Esophagus (tissue), 2 donors: Measurements from ENCODE around the gene PSTPIP2. TPM values are rescaled to one million over a fixed set of nuclear protein-coding genes. Genes with fewer than 3 reads are reported as not detected.
"Not testable (repeated sequence)": the region's sequence is repeated elsewhere in the genome, so short reads cannot be mapped to it uniquely, and the experiment has no call there.

ENCODE experiments used
- H3K27ac ChIP-seq, 2 donors: one replicate each; pipeline ENCODE4 v1.5.1; 2013; ENCODE audit warnings: low read depth in 2 of 2, mild to moderate bottlenecking in 2 of 2, inconsistent platforms in 1 of 2, low read length in 1 of 2, moderate library complexity in 1 of 2
- H3K27me3 ChIP-seq, 2 donors: one replicate each; pipeline ENCODE4 v1.6.1; 2013; ENCODE audit warnings: low read length in 2 of 2, control low read depth in 1 of 2, mild to moderate bottlenecking in 1 of 2; ENCODE audit not compliant: insufficient read depth in 2 of 2, control insufficient read depth in 1 of 2
- H3K36me3 ChIP-seq, 2 donors: one replicate each; pipeline ENCODE4 v1.6.1; 2013; ENCODE audit warnings: low read length in 1 of 2; ENCODE audit not compliant: control insufficient read depth in 2 of 2, insufficient read depth in 2 of 2
- H3K4me1 ChIP-seq, 2 donors: one replicate each; pipeline ENCODE4 v1.6.1; 2013; ENCODE audit warnings: low read length in 1 of 2; ENCODE audit not compliant: control insufficient read depth in 2 of 2, insufficient read depth in 2 of 2
- H3K4me3 ChIP-seq, 2 donors: one replicate each; pipeline ENCODE4 v1.5.1; 2013; ENCODE audit warnings: low read length in 2 of 2, mild to moderate bottlenecking in 2 of 2, low read depth in 1 of 2, moderate library complexity in 1 of 2
- H3K9me3 ChIP-seq, 2 donors: one replicate each; pipeline ENCODE4 v1.6.1; 2013; ENCODE audit warnings: mild to moderate bottlenecking in 2 of 2, low read depth in 1 of 2, low read length in 1 of 2, moderate library complexity in 1 of 2; ENCODE audit not compliant: control insufficient read depth in 2 of 2, insufficient read depth in 1 of 2
- WGBS, 2 donors: extraction: QIAGEN DNeasy Blood & Tissue Kit; methylation state at CpG; one replicate each; pipeline ENCODE4 v1.1.7; 2013; 5-methylcytosine and 5-hydroxymethylcytosine counted together
- polyA plus RNA-seq, 2 donors: library from polyadenylated mRNA; stranded (reverse); fragments of 200-250 nt; gene quantifications; one replicate each; pipeline ENCODE4 v1.2.3, GENCODE V29; 2013
- donor health status: healthy with polysubstance abuse.
- donor health status: Bipolar disorder and iron deficiency.

The PSTPIP2 gene
- polyA plus RNA-seq, 2 donors = 4.2 to 6.4 TPM

DNA sequence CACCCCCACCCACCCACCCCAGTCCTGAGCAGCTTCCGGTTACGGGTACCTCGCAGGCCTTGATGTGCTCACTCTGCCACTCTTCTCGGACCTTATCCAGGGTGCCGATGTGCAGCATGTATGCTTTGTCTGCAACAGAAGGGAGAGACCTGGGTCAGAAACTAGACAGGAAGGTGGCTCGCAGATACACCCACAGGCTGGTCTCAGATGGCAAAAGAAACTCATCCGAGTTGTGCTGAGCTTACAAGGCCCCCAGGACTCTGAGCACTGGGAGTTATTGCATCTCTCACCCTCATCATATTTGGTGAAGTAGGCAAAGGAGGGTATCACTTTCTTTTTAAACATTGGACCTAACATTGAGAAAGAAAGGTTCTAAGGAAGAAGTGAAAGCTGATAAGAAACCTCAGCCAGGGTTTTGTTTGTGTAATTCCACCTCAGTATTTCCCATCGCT, 74.3 kb downstream of the PSTPIP2 start:
- Histone ChIP-seq H3K27ac (no peak overlapping the region), H3K36me3 (no peaks in the 10 kb centered on the region), H3K4me1 (no peaks in the 10 kb centered on the region), H3K9me3 (peaks cover 0 to 2% of the 10 kb centered on the region in 2 donors), H3K4me3 (no peak overlapping the region), H3K27me3 (no peaks in the 10 kb centered on the region)
- WGBS, 2 donors = 71 to 77% methylated on average over 8 of the region's 8 CpGs

DNA sequence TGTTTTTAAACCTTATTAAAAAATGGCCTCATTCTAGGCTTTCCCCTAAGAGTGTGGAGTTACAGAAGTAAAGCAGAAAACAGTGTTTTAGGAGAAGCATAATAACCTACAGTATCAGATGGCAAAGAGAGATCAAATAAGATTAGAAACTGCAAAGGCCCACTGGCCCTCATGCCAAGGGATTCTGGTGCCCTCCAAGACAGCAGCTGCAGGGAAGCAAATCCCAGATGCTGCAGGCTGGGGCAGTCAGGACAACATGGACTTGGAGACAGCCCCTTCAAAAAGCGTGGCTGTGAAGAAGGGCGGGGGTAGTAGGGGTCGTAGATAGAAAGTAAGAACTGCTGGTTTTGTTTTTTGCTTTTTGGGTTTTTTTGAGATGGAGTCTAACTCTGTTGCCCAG, 76.6 kb downstream of the PSTPIP2 start:
- Histone ChIP-seq H3K27me3 (no peaks in the 10 kb centered on the region), H3K9me3 (peaks cover 0 to 2% of the 10 kb centered on the region in 2 donors), H3K4me3 (no peak overlapping the region), H3K4me1 (no peaks in the 10 kb centered on the region), H3K36me3 (no peaks in the 10 kb centered on the region), H3K27ac (no peak overlapping the region)
- 91 to 92% methylated on average over 3 of the region's 3 CpGs for WGBS, 2 donors

DNA sequence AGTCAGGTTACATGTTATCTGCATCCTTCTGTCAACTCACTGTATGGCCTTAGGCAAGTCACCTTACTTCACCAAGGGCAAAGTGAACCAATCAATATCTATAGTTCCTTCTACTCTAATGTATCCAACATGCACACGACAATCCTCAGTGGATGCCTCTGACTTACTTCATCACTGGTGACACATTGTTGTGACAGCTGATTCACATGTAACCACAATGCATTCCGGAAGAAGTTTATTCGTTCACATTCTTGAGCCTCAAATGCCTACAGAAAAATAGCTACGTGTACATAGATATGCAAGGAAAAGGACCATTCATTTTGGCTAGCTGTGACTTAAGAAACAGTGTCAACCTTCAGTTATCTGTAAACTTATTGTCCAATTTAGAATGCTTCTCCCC, 78.6 kb downstream of the PSTPIP2 start:
- Histone ChIP-seq H3K27ac (no peak overlapping the region), H3K9me3 (peaks cover 0 to 2% of the 10 kb centered on the region in 2 donors), H3K36me3 (peaks cover 0 to 2% of the 10 kb centered on the region in 2 donors), H3K27me3 (no peaks in the 10 kb centered on the region), H3K4me3 (no peak overlapping the region), H3K4me1 (no peaks in the 10 kb centered on the region)
- 81 to 85% methylated on average over 4 of the region's 4 CpGs for WGBS, 2 donors

DNA sequence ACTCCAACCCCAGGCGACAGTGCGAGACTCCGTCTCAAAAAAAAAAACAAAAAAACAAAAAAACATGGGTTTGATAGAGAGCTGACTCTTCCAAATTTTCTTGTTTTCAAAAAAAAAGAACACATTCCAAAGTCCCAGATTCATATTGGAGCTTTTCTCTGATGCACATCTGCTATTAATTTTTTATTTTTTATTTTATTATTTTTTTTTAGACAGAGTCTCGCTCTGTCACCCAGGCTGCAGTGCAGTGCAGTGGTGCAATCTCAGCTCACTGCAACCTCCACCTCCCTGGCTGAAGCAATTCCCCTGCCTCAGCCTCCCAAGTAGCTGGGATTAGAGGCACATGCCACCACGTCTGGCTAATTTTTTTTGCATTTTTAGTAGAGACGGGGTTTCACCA, 79.5 kb downstream of the PSTPIP2 start:
- H3K9me3 ChIP-seq, H3K27me3 ChIP-seq, H3K36me3 ChIP-seq, H3K27ac ChIP-seq, H3K4me3 ChIP-seq, H3K4me1 ChIP-seq: not testable (repeated sequence)
- whole genome bisulfite sequencing, 2 donors = 87 to 92% methylated on average over 6 of the region's 6 CpGs

DNA sequence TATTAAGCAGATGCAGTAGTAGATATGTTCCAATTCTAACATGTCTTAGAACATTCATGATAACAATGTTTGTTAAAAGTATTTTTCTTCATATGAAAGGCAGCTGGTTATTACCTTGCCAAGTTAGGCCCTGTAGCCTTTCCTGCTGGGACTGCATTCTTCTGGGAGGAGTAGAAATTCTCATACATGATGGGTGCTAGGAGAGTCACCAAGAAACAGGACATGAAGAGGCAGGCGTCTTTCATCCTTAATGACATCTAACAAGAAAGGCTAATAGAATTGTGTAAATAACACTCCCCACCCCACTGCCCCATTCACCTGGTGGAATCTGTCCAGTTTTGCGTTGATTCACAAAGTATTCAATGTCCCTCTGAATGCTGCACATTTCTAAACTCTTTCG, 80.3 kb downstream of the PSTPIP2 start:
- Histone ChIP-seq H3K4me1 (no peaks in the 10 kb centered on the region), H3K9me3 (peaks cover 0 to 2% of the 10 kb centered on the region in 2 donors), H3K27ac (no peak overlapping the region), H3K36me3 (peaks cover 0 to 2% of the 10 kb centered on the region in 2 donors), H3K4me3 (no peak overlapping the region), H3K27me3 (no peaks in the 10 kb centered on the region)
- 84 to 93% methylated on average over 3 of the region's 3 CpGs for WGBS, 2 donors

DNA sequence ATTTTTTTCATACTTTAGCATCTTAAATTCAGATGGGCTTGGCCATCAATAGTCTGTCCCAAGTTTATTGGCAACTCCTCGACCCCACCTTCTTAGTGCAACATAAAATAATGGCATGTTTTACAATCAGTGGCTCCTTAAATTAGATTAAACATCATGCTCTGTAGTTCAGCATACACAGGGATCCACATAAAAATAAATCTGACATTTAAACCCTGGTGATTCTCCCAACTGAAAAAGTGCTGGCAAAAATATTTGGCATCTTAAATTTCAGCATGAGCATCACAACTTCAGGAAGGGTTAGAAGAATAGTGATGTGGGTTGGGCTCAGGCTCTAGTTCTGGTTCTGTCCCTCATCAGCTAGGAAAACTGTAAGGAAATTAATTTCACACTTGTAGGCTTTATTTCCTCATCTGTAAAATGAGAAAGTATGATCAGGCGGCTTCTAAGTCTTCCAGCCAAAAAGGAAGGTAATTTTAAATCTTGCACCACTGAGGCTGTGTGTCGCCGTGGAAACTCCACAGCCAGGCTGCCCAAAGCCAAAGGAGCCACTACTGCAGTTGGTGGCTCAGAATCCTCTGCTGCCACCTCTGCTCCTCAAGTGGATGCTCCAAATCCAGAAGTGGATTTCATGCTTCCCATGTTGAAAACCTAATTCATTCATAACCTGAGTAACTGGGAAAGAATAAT, 87.4 kb downstream of the PSTPIP2 start:
- whole genome bisulfite sequencing, 2 donors = 83 to 88% methylated on average over 4 of the region's 4 CpGs
- Histone ChIP-seq H3K36me3 (peaks cover 0 to 2% of the 10 kb centered on the region in 2 donors), H3K4me3 (no peak overlapping the region), H3K4me1 (no peaks in the 10 kb centered on the region), H3K27ac (no peak overlapping the region), H3K27me3 (no peaks in the 10 kb centered on the region), H3K9me3 (no peaks in the 10 kb centered on the region)

DNA sequence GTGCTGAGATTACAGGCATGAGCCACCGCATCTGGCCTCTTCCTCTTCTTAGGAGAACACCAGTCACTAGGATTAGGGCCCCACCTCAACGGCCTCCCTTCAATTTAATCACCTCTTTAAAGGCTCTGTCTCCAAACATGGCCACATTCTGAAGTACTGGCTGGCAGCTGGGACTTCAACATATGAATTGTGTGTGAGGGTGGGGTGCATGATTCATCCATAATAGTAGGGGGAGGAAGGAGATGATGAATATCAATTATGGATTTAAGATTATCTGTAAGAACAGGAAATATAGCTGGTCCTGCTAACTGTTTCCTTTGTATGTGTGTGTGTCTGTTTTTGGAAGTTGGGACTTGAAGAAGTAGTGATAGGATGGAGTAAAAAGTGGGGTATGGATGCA, 90.2 kb downstream of the PSTPIP2 start:
- no peak overlapping the region for H3K27ac ChIP-seq
- H3K4me1 ChIP-seq = no peaks in the 10 kb centered on the region
- no peaks in the 10 kb centered on the region for H3K27me3 ChIP-seq
- H3K9me3 ChIP-seq = no peaks in the 10 kb centered on the region
- H3K36me3 ChIP-seq = no peaks in the 10 kb centered on the region
- H3K4me3 ChIP-seq = no peak overlapping the region
- 67 to 74% methylated on average over 2 of the region's 2 CpGs for WGBS, 2 donors

DNA sequence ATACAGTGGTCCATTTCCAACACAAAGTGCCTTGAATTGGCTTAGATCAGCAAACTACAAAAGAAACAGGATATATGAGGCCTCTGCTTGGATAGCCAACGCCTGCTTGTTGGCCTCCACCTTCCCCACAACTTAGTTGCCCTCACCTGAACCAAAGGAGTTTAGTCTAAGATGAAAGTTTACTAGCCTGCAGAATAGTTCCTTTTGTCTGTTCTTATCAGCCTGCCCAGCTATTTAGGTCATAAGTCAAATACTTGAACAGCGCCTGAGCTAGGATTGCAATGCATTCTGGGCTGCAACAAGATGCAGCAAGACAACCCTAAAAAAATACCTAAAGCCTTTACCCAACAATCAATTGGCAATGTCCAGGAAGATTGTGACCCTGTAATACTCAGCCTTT, 91.8 kb downstream of the PSTPIP2 start:
- no peaks in the 10 kb centered on the region for H3K27me3 ChIP-seq
- 67 to 77% methylated on average over 2 of the region's 2 CpGs for WGBS, 2 donors
- H3K4me1 ChIP-seq = no peaks in the 10 kb centered on the region
- H3K27ac ChIP-seq = no peak overlapping the region
- H3K9me3 ChIP-seq = no peaks in the 10 kb centered on the region
- H3K4me3 ChIP-seq = no peak overlapping the region
- H3K36me3 ChIP-seq = no peaks in the 10 kb centered on the region

DNA sequence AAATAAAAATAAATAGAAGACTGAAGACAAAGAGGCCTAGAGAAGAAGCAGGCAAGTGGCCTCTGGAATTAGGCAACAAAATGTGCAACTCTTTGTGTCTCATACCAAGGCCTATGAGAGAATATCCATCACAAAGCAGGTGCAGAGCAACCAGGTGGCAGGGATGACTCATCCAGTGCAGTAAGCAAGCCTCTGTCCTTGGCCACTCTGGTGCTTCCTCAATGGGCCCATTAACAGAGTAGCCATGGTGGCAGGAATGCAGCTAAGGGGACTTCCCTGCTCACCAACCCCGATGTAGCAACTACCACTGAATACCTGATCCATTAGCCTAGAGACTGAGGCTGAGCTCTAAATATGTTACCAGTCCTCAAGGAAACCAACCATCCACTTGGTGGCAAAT, 94.0 kb downstream of the PSTPIP2 start:
- WGBS, 2 donors = 76 to 86% methylated on average over 1 of the region's 1 CpG

DNA sequence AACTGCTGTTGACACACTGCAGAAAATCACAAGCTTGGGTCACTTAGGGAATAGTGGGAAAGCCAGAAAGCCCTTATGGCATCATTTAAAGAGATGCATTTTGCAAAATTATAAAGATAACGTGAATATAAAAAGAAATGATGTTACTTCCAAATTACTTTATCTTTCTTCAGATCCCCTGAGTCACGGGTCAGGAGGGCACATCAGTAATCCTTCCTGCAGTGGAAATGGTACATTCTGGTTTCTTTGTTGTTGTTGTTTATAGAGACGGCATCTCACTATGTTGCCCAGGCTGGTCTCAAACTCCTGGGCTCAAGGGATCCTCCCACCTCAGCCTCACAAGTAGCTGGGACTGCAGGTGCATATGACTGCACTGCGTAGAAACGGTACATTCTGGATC, 95.1 kb downstream of the PSTPIP2 start:
- no peaks in the 10 kb centered on the region for H3K36me3 ChIP-seq
- no peaks in the 10 kb centered on the region for H3K27me3 ChIP-seq
- 88% methylated on average over 5 of the region's 5 CpGs for WGBS, 2 donors
- H3K9me3 ChIP-seq = no peaks in the 10 kb centered on the region
- no peak overlapping the region for H3K4me3 ChIP-seq
- H3K27ac ChIP-seq = no peak overlapping the region
- H3K4me1 ChIP-seq = no peaks in the 10 kb centered on the region

More for the DNA sequence above, 94.0 kb downstream of the PSTPIP2 start:
- no peaks in the 10 kb centered on the region for H3K27me3 ChIP-seq
- no peaks in the 10 kb centered on the region for H3K9me3 ChIP-seq
- no peaks in the 10 kb centered on the region for H3K4me1 ChIP-seq
- no peaks in the 10 kb centered on the region for H3K36me3 ChIP-seq
- no peak overlapping the region for H3K27ac ChIP-seq
- H3K4me3 ChIP-seq = no peak overlapping the region
